GM18507 (cell line): ENCODE results near the gene SEPTIN10.

Experiments
- DNase-seq: peaks from one replicate; pipeline ENCODE4 v3.0.0; 2011; ENCODE audit warnings: low read depth; ENCODE audit not compliant: insufficient read length; ENCODE audit errors: extremely low spot score
- FAIRE-seq: peaks from 2 replicates; lab custom pipeline; 2011; peaks lifted over from hg19 to GRCh38; lab: Jason Lieb, UNC

SEPTIN10 gene

GRCh38 chr2:109528811-109529501 is 84.8 kb downstream of the SEPTIN10 start:
- FAIRE-seq (no peak), DNase-seq (no peak)

- DNase-seq (no peak), FAIRE-seq (no peak)
Observed at GRCh38 chr2:109527846-109528705, 85.7 kb downstream of the SEPTIN10 start.

- FAIRE-seq (no peak), DNase-seq (no peak)
Observed at GRCh38 chr2:109527079-109527478, 86.7 kb downstream of the SEPTIN10 start.

- DNase-seq = no peak
- FAIRE-seq = no peak
Observed at GRCh38 chr2:109526442-109526970, 87.3 kb downstream of the SEPTIN10 start.

- FAIRE-seq (no peak), DNase-seq (no peak)
Observed at GRCh38 chr2:109525836-109526235, 87.9 kb downstream of the SEPTIN10 start.

GRCh38 chr2:109523536-109524361 is 90.0 kb downstream of the SEPTIN10 start:
- FAIRE-seq = no peak
- DNase-seq = no peak

- FAIRE-seq = no peak
- DNase-seq = no peak
Observed at GRCh38 chr2:109523121-109523520, 90.6 kb downstream of the SEPTIN10 start.

- DNase-seq (no peak), FAIRE-seq (no peak)
Observed at GRCh38 chr2:109522063-109522374, 91.7 kb downstream of the SEPTIN10 start.

GRCh38 chr2:109521233-109522062 is 92.3 kb downstream of the SEPTIN10 start:
- DNase-seq (no peak), FAIRE-seq (no peak)

GRCh38 chr2:109519513-109519912 is 94.3 kb downstream of the SEPTIN10 start:
- no peak for DNase-seq
- no peak for FAIRE-seq

GRCh38 chr2:109517118-109517889 is 96.5 kb downstream of the SEPTIN10 start:
- DNase-seq = no peak
- no peak for FAIRE-seq

- FAIRE-seq (peak; percentile 35), DNase-seq (no peak)
Observed at GRCh38 chr2:109516445-109517117, 97.2 kb downstream of the SEPTIN10 start.

GRCh38 chr2:109514857-109515256 is 98.9 kb downstream of the SEPTIN10 start:
- no peak for DNase-seq
- no peak for FAIRE-seq

GRCh38 chr2:109513749-109514588 is 99.8 kb downstream of the SEPTIN10 start:
- peak; percentile 43 for DNase-seq
- peak; percentile 94 for FAIRE-seq

GRCh38 chr2:109513230-109513629 is 100.5 kb downstream of the SEPTIN10 start:
- no peak for DNase-seq
- no peak for FAIRE-seq

- FAIRE-seq (no peak), DNase-seq (no peak)
Observed at GRCh38 chr2:109512076-109512475, 101.7 kb downstream of the SEPTIN10 start.

GRCh38 chr2:109511168-109511567 is 102.6 kb downstream of the SEPTIN10 start:
- FAIRE-seq = no peak

More at GRCh38 chr2:109511168-109511567, 102.6 kb downstream of the SEPTIN10 start:
- no peak for DNase-seq
